K562 (cell line): ENCODE results near the gene OXSR1. TPM values are rescaled to one million over a fixed set of nuclear protein-coding genes. Genes with fewer than 3 reads are reported as not detected.

Source experiments
- ATAC-seq: fragments of 200-7000 bp; cut with Tn5 transposase; 3 replicates; pipeline ENCODE4 v1.9.1; 2020; ENCODE audit warnings: moderate library complexity
- BruUV-seq: library from RNA; stranded (reverse); fragments of 400-500 nt; replicated peaks from 2 replicates; lab custom pipeline; 2021; lab: Mats Ljungman, UMichigan
- CTCF ChIA-PET: fragments of 300-600 bp; formaldehyde crosslinking; extraction: SDS; loops from one replicate; lab custom pipeline; 2021; ENCODE audit warnings: low intra/inter-chr PET ratio; lab: Yijun Ruan, JAX
- POLR2A ChIA-PET: fragments of 300-600, 350-650 bp; sonication (Branson Sonifier 250); formaldehyde crosslinking; extraction: SDS; loops from one replicate; lab custom pipeline; 2021; ENCODE audit warnings: antibody characterized with exemption, inconsistent platforms; lab: Yijun Ruan, JAX
- DNase-seq, 4 experiments: peaks; one replicate each; pipeline versions ENCODE4 v3.0.0 to v3.0.0-alpha.2; 2011 to 2018; ENCODE audit warnings: low spot score in 3 of 4, mixed read lengths in 3 of 4; ENCODE audit errors: extremely low read depth in 1 of 4
- FAIRE-seq: peaks from 2 replicates; lab custom pipeline; 2011; peaks lifted over from hg19 to GRCh38; lab: Jason Lieb, UNC
- H2AFZ ChIP-seq: 2 replicates; pipeline ENCODE4 v1.6.0; 2011; ENCODE audit warnings: low read depth, low read length, control low read depth, inconsistent platforms
- H3K27ac ChIP-seq: fragments of 200-600 bp; 3 replicates; pipeline ENCODE4 v1.8.0; 2011; ENCODE audit warnings: low read depth, mild to moderate bottlenecking, control low read depth, inconsistent platforms, low read length, moderate library complexity, mixed read lengths; ENCODE audit errors: extremely low read depth
- H3K27me3 ChIP-seq, 2 experiments: fragments of 300-600 bp in 1 of 2; 2 replicates in 1 of 2; 3 replicates in 1 of 2; pipeline versions ENCODE4 v1.6.0 to v1.8.0; 2011; ENCODE audit warnings: inconsistent platforms in 2 of 2, low read length in 2 of 2, mild to moderate bottlenecking in 1 of 2, mixed read lengths in 1 of 2, moderate library complexity in 1 of 2; ENCODE audit not compliant: control insufficient read depth in 2 of 2, insufficient read depth in 2 of 2
- H3K36me3 ChIP-seq: fragments of 300-600 bp; 3 replicates; pipeline ENCODE4 v1.8.0; 2011; ENCODE audit warnings: mild to moderate bottlenecking, low read length, inconsistent platforms; ENCODE audit not compliant: control insufficient read depth, insufficient read depth
- H3K4me1 ChIP-seq, 2 experiments: fragments of 200-600 bp in 1 of 2; replicated peaks in 1 of 2; 2 replicates in 1 of 2; 3 replicates in 1 of 2; pipeline versions ENCODE4 v1.5.1 to v1.8.0; 2011; ENCODE audit warnings: inconsistent platforms in 2 of 2, low read length in 2 of 2, mild to moderate bottlenecking in 1 of 2, mixed read lengths in 1 of 2, moderate library complexity in 1 of 2; ENCODE audit not compliant: control insufficient read depth in 2 of 2, insufficient read depth in 2 of 2
- H3K4me2 ChIP-seq: 2 replicates; pipeline ENCODE4 v1.6.1; 2011; ENCODE audit warnings: low read length, control low read depth, inconsistent platforms, mixed read lengths; ENCODE audit not compliant: insufficient read depth
- H3K4me3 ChIP-seq: fragments of 200-600 bp; sonication (generic), shearing (Covaris generic); 2 replicates; pipeline ENCODE4 v1.5.1; 2016; ENCODE audit warnings: control low read depth, inconsistent platforms
- H3K79me2 ChIP-seq: fragments of 200-600 bp; 3 replicates; pipeline ENCODE4 v1.8.0; 2011; ENCODE audit warnings: low read length, inconsistent platforms; ENCODE audit not compliant: control insufficient read depth, insufficient read depth
- H3K9ac ChIP-seq, 2 experiments: 2 replicates each; pipeline versions ENCODE4 v1.6.0 to v1.6.1; 2011; ENCODE audit warnings: low read depth in 2 of 2, low read length in 2 of 2, control low read depth in 1 of 2, inconsistent platforms in 1 of 2, mild to moderate bottlenecking in 1 of 2, mixed read lengths in 1 of 2; ENCODE audit not compliant: insufficient read depth in 1 of 2
- H3K9me1 ChIP-seq: one replicate; pipeline ENCODE4 v1.6.0; 2011; ENCODE audit warnings: inconsistent platforms, mild to moderate bottlenecking, low read length, moderate library complexity; ENCODE audit not compliant: control insufficient read depth, insufficient read depth
- H3K9me3 ChIP-seq: replicated peaks from 2 replicates; pipeline ENCODE4 v1.5.1; 2011; ENCODE audit warnings: low read depth, low read length, inconsistent platforms; ENCODE audit not compliant: control insufficient read depth, insufficient read depth
- H4K20me1 ChIP-seq: replicated peaks from 2 replicates; pipeline ENCODE4 v1.6.1; 2011; ENCODE audit warnings: low read length, inconsistent platforms, mixed read lengths; ENCODE audit not compliant: control insufficient read depth, insufficient read depth
- CHCHD3 ChIP-seq: fragments of 250-450 bp; sonication (Bioruptor Pico); IDR thresholded peaks from 2 replicates; pipeline ENCODE4 v2.1.2; 2022; ENCODE audit warnings: mild to moderate bottlenecking
- NCOA1 ChIP-seq: fragments of 450-650 bp; IDR thresholded peaks from 2 replicates; pipeline ENCODE4 v1.6.1; 2016; ENCODE audit warnings: low read depth
- NCOR1 ChIP-seq: fragments of 450-650 bp; IDR thresholded peaks from 2 replicates; pipeline ENCODE4 v1.6.1; 2016; ENCODE audit warnings: mild to moderate bottlenecking, moderate library complexity
- NR2C1 ChIP-seq, 2 experiments: fragments of 450-650 bp; IDR thresholded peaks; 2 replicates each; pipeline ENCODE4 v1.6.1; 2017; ENCODE audit warnings: mild to moderate bottlenecking in 2 of 2, antibody characterized with exemption in 1 of 2, inconsistent platforms in 1 of 2, missing compliant biosample characterization in 1 of 2, missing genetic modification characterization in 1 of 2
- SREBF2 ChIP-seq: sonication (generic); formaldehyde crosslinking; IDR thresholded peaks from 2 replicates; pipeline ENCODE4 v1.4.0; 2020; ENCODE audit warnings: mild to moderate bottlenecking, missing genetic modification reagents
- YBX1 ChIP-seq: fragments of 450-650 bp; IDR thresholded peaks from 2 replicates; pipeline ENCODE4 v1.7.1; 2016; ENCODE audit warnings: mild to moderate bottlenecking
- ZBTB17 ChIP-seq: fragments of 450-650 bp; formaldehyde crosslinking; IDR thresholded peaks from 2 replicates; pipeline ENCODE4 v1.4.0; 2020; ENCODE audit warnings: mild to moderate bottlenecking
- ZNF217 ChIP-seq: sonication (generic); formaldehyde crosslinking; IDR thresholded peaks from 2 replicates; pipeline ENCODE4 v1.8.0; 2022; ENCODE audit warnings: mild to moderate bottlenecking, missing genetic modification reagents
- WGBS: fragments of 100-300 bp; shearing (Covaris generic); methylation state at CpG from one replicate; pipeline ENCODE4 v1.1.6; 2016; ENCODE audit warnings: low coverage, mixed read lengths; ENCODE audit not compliant: insufficient coverage; ENCODE audit errors: missing lambda C conversion rate; 5-methylcytosine and 5-hydroxymethylcytosine counted together
- in situ Hi-C: fragments of 300-500 bp; cut with MboI; formaldehyde crosslinking; loops from 4 replicates; pipeline ENCODE4 v1.15.0; 2018; ENCODE audit warnings: inconsistent platforms, mixed read lengths
- intact Hi-C: fragments of 100-400 bp; cut with micrococcal nuclease; formaldehyde crosslinking; loops from 2 replicates; pipeline ENCODE4 v1.14.2; 2022
- polyA plus RNA-seq, 8 experiments: library from polyadenylated mRNA; depleted of rRNA in 4 of 8; stranded (reverse) in 5 of 8; unstranded in 3 of 8; fragments of >200 nt; fragmentation: Nextera tagmentation in 2 of 8; fragmentation: Illumina TruSeq in 1 of 8; extraction: Ambion mirVana in 2 of 8; extraction: Trizol in 1 of 8; gene quantifications; 2 replicates each; pipeline versions ENCODE4 v1.2.1 to v1.2.3, GENCODE V29; 2011 to 2014; ENCODE audit warnings: inconsistent platforms in 1 of 8, missing spikeins in 1 of 8
- total RNA-seq, 7 experiments: library from RNA; depleted of rRNA in 6 of 7; stranded (reverse); fragments of >200 nt in 6 of 7; fragmentation: Illumina TruSeq in 2 of 7; extraction: Trizol in 2 of 7; gene quantifications; 2 replicates each; pipeline versions ENCODE4 v1.2.1 to v1.2.3, GENCODE V29; 2011 to 2021; ENCODE audit warnings: low replicate concordance in 1 of 7
- TF ChIP-seq, protein P1 (sequence below): fragments of 450-650 bp; IDR thresholded peaks from one replicate; pipeline ENCODE4 v1.6.1; 2018; ENCODE audit warnings: mild to moderate bottlenecking, moderate library complexity; ENCODE audit not compliant: partially characterized antibody
- TF ChIP-seq, protein P2 (sequence below): fragments of 250-450 bp; sonication (Bioruptor Pico); IDR thresholded peaks from 2 replicates; pipeline ENCODE4 v1.4.0; 2020; ENCODE audit warnings: mild to moderate bottlenecking, moderate library complexity
- TF ChIP-seq, protein P3 (sequence below): fragments of 450-650 bp; formaldehyde crosslinking; IDR thresholded peaks from 2 replicates; pipeline ENCODE4 v1.4.0; 2020; ENCODE audit warnings: mild to moderate bottlenecking, moderate library complexity

OXSR1 gene
- total and polyA plus RNA-seq, 9 of the 15 experiments (the other 6 are each of a cell fraction or from before 2014, with no cell fraction given), result 15.7 to 87.6 (median 48.7) TPM

DNA sequence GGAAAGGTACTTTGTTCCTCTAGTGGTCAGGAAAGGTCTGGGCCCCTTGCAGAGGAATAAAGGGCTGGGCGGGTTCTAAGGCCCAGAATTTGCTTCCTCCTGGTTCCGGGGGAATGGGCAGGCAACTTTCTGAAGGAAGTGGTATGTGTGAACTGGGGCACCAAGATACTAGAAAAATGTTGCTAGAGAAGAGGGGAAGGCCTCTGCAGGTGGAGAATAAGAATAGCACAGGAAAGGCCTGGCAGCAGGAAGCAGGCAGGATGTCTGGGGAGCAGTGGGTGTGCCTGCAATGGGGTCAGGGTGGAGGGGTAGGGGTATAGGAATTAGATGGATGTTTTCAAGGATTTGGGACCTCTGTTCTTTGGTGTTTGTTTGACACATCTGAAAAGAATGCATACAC lies 102.3 kb downstream of the OXSR1 start:
- Histone ChIP-seq H3K9me1 (no peaks in the 10 kb centered on the region), H3K9me3 (no peaks in the 10 kb centered on the region), H3K4me1 (peaks cover 4 to 13% of the 10 kb centered on the region in 2 experiments; a peak in 2 of 5 replicates), H3K27me3 (peaks cover 0 to 7% of the 10 kb centered on the region in 2 experiments; a peak in 2 of 5 replicates), H3K9ac (no peak overlapping the region), H3K36me3 (no peaks in the 10 kb centered on the region), H3K27ac (no peak overlapping the region), H3K4me3 (no peak overlapping the region), H3K4me2 (no peak overlapping the region), H4K20me1 (peaks cover 5% of the 10 kb centered on the region; the same call in 1 of the 2 replicates), H2AFZ (no peak overlapping the region), H3K79me2 (no peaks in the 10 kb centered on the region)
- ChIA-PET POLR2A (interaction anchor here (0.6 kb wide), 1 partner anchor 89 kb away, joined by 3 read pairs; no protein-coding TSS in a partner anchor), CTCF (no interaction called here)
- FAIRE-seq (no peak), ATAC-seq (no peak), DNase-seq (no peak)
- 28% methylated on average over 2 of the region's 2 CpGs for WGBS
- BruUV-seq, result no TSS peak
- TF ChIP-seq YBX1 (no peak), SREBF2 (no peak), NCOR1 (no peak), NCOA1 (no peak), ZNF217 (CRISPR knock-in tag) (no peak), ZBTB17 (no peak), NR2C1 (IDR thresholded peaks at IDR 0.05) (no peak), NR2C1 (tag; IDR thresholded peaks at IDR 0.05) (no peak), CHCHD3 (CRISPR knock-in tag) (no peak)
- TF ChIP-seq, protein P1, sequence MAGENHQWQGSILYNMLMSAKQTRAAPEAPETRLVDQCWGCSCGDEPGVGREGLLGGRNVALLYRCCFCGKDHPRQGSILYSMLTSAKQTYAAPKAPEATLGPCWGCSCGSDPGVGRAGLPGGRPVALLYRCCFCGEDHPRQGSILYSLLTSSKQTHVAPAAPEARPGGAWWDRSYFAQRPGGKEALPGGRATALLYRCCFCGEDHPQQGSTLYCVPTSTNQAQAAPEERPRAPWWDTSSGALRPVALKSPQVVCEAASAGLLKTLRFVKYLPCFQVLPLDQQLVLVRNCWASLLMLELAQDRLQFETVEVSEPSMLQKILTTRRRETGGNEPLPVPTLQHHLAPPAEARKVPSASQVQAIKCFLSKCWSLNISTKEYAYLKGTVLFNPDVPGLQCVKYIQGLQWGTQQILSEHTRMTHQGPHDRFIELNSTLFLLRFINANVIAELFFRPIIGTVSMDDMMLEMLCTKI, result no peak
- TF ChIP-seq, protein P2, sequence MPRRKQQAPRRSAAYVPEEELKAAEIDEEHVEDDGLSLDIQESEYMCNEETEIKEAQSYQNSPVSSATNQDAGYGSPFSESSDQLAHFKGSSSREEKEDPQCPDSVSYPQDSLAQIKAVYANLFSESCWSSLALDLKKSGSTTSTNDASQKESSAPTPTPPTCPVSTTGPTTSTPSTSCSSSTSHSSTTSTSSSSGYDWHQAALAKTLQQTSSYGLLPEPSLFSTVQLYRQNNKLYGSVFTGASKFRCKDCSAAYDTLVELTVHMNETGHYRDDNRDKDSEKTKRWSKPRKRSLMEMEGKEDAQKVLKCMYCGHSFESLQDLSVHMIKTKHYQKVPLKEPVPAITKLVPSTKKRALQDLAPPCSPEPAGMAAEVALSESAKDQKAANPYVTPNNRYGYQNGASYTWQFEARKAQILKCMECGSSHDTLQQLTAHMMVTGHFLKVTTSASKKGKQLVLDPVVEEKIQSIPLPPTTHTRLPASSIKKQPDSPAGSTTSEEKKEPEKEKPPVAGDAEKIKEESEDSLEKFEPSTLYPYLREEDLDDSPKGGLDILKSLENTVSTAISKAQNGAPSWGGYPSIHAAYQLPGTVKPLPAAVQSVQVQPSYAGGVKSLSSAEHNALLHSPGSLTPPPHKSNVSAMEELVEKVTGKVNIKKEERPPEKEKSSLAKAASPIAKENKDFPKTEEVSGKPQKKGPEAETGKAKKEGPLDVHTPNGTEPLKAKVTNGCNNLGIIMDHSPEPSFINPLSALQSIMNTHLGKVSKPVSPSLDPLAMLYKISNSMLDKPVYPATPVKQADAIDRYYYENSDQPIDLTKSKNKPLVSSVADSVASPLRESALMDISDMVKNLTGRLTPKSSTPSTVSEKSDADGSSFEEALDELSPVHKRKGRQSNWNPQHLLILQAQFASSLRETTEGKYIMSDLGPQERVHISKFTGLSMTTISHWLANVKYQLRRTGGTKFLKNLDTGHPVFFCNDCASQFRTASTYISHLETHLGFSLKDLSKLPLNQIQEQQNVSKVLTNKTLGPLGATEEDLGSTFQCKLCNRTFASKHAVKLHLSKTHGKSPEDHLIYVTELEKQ (CRISPR knock-in tag), result no peak
- TF ChIP-seq, protein P3, sequence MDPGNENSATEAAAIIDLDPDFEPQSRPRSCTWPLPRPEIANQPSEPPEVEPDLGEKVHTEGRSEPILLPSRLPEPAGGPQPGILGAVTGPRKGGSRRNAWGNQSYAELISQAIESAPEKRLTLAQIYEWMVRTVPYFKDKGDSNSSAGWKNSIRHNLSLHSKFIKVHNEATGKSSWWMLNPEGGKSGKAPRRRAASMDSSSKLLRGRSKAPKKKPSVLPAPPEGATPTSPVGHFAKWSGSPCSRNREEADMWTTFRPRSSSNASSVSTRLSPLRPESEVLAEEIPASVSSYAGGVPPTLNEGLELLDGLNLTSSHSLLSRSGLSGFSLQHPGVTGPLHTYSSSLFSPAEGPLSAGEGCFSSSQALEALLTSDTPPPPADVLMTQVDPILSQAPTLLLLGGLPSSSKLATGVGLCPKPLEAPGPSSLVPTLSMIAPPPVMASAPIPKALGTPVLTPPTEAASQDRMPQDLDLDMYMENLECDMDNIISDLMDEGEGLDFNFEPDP, result no peak
- intact Hi-C loops, result no loop called here
- in situ Hi-C loops, result no loop called here
